Activated CD4-positive, alpha-beta T cell treated with anti-CD3 and anti-CD28 coated beads, Interleukin-2, amount 50 U/mL, for 4 hours (primary cell): ENCODE results near the gene RACGAP1.

ENCODE experiments used
- DNase-seq, 2 experiments: peaks; one replicate each; pipeline ENCODE4 v3.0.0-alpha.2; 2020

RACGAP1 gene

DNA sequence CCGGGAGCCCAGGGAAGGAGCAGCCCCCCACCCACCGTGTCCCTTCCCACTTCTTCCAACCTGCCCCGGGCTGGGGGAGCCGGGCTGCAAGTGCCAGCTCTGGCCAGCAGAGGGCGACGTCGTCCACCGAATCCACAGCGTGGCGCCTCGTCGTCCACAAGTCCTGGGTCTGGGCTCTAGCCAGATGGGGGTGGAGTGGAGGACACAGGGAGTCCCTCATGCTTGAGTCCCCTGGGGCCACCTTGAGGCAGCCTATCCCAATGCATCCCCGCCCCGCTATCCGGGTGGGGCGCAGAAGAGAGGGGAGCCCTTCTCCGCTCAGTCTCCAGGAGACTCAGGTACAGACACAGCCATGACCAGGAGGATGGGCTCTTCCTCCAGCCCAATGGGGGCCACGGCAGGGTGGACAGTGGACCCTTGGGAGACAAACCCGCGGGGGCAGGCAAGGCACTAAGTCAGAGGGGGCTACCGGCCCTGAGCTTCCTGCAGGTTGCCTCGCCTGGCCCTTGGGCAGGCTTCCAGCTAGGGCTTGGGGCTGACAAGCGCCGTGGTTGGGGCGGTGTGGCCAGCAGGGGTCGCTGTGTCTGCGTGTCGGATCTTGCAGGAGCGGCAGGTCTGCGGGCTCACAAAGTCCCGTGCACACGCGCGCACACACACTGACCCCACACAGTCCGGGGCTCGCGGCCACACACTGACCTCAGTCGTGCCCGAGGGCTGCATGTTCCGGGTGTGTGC lies 58.1 kb downstream of the RACGAP1 start:
- DNase-seq = peak; percentile 93 to 95

DNA sequence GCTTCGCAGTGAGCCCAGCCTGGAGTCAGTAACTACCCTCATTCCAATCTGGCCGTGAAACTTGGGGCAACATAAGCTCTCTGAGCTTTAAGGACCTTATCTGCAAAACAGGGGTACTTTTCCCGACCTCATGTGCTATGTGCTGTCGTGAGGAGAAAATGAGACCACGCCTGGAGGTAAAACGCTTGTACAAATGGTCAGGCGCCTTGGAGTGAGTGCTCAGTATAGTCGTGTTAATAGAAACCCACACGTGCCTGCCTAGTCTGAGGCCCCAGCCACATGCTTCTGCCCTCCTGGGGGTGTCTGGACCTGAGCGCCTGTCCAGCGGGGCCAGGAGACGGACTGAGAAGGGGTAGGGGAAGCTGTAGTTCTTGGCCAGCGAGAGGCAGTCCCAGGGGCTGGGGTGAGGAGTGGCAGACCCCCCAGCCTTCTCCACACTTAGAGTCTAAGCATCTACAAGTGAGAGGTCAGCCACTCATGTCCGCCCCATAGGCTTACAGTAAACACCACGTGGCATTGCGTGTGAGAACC lies 58.7 kb downstream of the RACGAP1 start:
- no peak for DNase-seq

DNA sequence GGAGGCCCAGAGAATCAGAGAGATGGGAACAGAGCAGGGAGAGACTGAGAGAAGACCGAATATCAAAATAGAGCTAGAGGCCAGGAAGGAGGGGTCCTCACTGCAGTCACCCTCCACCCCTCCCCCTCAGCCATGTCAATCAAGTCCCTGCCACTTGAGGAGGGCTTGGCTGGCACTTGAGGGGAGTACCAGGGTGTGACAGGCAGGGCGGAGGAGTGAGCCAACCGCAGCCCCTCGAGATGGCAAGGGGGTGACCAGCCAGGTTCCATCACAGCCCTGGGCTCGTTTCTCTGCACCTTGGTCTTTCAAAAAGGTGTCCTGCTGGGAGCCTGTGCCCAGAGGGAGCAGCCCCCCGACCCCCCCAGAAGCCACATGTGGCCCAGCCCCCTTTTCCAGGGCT lies 59.5 kb downstream of the RACGAP1 start:
- DNase-seq = no peak

DNA sequence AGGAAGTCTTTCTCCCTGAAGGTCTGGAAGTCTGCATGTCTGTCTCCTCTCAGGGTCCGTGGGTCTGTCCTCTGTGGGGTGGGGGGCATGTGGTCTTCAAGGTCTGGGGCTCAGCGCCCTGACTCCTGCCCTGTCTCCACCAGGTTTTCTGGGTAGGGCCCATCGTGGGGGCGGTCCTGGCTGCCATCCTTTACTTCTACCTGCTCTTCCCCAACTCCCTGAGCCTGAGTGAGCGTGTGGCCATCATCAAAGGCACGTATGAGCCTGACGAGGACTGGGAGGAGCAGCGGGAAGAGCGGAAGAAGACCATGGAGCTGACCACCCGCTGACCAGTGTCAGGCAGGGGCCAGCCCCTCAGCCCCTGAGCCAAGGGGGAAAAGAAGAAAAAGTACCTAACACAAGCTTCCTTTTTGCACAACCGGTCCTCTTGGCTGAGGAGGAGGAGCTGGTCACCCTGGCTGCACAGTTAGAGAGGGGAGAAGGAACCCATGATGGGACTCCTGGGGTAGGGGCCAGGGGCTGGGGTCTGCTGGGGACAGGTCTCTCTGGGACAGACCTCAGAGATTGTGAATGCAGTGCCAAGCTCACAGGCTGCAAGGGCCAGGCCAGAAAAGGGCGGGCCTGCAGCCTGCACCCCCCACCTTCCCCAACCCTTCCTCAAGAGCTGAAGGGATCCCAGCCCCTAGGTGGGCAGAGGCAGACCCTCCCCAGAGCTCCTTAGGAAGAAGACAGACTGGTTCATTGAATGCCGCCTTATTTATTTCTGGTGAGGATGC lies 60.3 kb downstream of the RACGAP1 start:
- DNase-seq = no peak

DNA sequence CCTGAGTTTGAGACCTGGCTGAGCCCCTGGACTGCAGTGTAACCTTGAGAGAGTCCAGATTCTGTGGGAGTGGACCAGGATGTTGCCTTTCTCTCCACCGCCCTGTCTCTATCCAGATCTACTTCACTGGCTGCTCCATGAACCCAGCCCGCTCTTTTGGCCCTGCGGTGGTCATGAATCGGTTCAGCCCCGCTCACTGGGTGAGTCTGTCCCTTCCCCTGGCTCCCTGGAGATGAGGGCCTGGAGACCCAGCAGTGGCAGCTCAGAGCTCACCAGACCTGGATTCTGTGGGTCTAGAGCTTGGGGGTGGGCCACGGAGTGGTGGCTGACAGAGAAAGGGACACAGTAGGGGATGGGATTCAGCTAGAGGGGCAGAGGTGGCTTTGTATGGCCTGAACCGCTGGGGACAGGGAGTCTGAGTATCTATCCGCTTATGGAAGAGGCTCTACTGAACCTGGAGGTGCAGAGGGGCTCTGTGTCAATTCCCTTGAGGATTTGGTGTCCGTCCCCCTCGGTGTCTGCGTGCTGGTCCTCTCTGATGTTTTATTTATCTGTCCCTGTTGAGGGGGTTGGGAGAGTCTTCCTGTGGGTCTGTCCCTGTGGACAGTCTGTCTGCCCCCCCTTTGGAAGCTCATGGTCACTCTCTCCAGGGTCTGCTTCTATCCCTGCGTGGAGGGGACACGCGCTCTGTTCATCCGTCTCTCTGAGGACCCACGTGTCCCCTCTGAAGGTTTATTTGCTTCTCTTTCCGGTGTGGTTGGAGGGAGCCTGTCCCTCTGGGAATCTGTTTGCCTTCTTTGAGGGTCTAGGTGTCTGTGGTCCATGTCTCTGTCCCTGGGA lies 61.1 kb downstream of the RACGAP1 start:
- DNase-seq = no peak

DNA sequence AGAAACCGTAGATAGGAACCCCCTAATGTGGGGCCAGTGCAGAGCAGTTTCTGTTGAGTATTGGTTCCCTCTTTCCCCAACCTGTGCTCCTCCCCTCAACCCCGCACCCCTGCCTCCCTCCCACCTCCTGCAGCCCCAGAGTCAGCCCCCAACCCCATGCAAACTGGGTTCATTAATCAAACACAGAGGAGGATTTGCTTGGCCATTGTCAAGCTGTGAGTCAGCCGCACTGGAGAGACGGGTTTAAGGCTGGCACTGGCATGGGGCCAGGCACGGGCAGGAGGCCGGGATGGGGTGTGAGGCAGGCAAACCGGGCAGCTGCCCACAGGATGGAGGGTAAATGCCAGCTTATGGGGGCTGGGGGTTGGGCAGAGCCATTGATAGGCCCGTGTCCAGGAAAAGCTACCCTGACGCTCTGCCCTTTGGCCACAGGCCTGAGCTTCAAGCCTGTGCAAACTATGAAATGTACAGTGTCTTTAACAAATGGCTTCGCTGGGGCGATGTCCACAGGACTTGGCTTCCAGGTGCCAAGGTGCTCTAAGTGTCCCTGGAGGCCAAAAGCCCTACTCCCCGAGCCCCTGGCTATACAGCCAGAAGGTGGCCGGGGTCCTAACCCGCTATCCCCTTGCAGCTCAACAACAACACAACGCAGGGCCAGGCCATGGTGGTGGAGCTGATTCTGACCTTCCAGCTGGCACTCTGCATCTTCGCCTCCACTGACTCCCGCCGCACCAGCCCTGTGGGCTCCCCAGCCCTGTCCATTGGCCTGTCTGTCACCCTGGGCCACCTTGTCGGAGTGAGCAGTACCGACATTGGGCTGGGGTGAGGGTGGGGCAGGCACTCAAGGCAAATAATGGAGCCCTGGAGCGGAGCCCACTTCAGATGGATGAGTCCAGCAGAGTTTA lies 62.2 kb downstream of the RACGAP1 start:
- DNase-seq = no peak

DNA sequence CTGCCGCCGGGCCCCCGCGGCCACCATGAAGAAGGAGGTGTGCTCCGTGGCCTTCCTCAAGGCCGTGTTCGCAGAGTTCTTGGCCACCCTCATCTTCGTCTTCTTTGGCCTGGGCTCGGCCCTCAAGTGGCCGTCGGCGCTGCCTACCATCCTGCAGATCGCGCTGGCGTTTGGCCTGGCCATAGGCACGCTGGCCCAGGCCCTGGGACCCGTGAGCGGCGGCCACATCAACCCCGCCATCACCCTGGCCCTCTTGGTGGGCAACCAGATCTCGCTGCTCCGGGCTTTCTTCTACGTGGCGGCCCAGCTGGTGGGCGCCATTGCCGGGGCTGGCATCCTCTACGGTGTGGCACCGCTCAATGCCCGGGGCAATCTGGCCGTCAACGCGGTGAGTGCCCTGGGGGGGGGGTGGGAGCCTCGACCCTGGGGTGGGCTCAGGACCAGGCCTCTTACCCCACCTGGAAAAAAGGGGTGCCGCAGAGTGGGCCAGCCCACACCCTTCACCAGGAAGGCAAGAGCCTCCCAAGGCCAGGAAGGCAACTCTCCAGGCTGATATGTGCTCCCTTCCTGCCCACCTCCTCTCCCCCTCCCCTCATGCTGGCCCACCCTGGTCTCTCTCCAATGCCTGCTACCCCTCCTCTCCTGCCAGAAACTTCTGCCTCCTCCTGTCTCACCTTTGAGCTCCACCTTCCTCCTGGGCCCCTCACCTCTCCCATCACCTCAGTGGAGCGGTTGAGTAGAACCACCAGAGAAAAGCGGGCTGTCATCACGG lies 63.1 kb downstream of the RACGAP1 start:
- no peak for DNase-seq

DNA sequence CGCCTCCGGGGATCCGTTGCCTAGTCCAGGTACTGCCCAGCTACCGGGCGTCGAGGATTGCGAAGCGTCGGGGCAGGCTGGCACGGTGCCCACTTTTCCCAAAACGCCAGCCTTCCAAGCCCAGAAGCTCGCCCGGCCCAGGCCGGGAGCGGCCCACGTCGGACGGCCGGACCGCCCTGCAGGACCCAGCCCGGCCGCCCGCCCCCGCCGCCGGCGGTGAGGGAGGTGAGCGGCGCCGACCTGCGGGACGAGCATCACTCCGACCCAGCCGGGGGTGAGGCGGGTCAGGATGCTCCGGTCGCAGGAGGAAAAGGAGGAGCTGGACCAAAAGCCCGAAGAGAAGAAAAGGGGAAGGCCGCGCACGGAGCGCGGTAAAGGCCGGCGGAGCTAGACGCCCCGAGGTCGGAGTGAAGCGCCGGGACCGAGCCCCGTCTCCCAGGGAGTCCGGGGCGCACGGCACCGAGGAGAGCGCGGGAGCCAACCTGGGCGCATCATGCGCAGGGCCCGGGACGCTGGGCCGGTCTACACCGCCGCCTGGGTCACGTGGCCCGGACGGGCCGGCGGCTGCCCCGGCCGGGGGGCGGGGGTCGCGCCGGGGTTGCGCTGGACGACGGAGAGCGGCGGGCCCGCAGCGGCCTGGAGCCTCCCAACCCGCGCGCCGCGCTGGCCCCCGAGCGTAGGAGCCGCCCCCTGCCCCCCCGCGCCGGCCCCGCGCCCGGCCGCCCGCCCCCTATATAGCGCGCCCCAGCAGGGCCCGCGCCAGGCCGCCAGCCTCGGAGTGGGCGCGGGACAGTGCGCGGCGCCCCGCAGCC lies 64.0 kb downstream of the RACGAP1 start, which contains the start of gene AQP5:
Gene AQP5, plus strand, starts transcription at position 762 of the 812 bp plus-strand sequence. CDS start 146 bp downstream, outside the sequence.
- DNase-seq = no peak

DNA sequence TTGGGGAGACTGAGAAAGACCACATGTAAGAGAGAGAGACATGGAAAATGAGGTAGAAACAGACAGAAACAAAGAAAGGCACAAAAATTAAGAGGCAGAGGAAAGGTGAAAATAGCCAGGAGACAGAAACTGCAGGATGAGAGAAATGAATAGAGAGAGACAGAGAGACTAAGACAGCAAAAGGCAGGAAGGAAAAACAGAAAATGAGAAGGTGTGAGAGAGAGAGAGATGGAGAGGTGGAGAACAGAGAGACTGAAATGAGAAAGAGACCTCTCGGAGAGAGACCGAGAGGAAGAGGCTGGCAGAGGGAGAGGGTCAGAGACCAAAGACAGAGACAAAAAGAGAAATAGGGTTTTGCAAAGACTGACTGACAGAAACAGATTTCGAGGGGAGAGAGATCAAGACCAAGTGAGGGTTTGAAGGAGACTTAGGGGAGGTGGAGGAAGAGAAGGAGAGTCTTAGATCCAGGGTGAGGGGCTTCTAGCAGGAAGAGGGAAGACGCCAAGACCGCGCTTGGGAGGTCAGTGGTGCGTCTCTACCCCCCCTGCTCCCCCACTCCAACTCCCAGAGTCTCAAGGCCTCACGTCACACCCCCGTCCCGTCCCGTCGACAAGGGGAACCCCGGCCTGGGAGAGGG lies 64.7 kb downstream of the RACGAP1 start:
- no peak for DNase-seq

DNA sequence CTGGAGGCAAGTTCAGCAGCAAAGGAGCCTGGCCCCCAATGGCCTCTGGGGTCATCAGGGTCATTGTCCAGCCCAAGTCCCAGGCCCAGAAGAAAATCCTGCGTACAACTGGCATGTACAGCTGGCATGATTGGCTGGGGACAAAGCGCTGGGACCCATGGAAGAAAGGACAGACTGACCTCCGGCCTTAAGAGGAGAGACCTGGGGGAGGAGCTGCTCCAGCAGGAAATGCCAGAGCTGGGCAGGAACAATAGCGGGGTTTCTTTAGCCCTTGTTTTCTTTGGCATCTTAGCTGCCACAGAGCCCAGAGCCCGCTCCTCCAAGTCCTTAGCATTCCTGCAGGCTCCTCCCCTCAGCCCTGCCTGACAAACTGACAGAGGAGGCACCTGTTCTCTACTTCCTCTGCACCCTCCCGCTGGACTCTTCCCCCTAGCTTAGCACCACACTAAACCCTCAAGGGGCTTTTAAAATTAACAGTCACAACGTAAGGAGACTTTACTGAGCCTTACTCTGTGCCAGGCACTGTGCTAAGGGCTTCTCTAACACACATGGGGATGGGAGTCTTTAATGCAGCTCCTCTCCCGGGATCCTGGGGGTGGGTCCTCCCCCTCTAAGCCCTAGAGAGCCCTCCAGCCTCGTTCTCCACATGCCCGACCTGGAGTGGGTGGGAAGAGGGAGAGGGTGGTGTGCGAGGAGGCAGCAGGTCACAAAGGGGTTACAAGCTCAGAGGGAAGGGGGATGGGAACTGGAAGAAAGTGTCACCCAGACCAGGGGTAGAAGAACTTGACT lies 65.4 kb downstream of the RACGAP1 start:
- no peak for DNase-seq

DNA sequence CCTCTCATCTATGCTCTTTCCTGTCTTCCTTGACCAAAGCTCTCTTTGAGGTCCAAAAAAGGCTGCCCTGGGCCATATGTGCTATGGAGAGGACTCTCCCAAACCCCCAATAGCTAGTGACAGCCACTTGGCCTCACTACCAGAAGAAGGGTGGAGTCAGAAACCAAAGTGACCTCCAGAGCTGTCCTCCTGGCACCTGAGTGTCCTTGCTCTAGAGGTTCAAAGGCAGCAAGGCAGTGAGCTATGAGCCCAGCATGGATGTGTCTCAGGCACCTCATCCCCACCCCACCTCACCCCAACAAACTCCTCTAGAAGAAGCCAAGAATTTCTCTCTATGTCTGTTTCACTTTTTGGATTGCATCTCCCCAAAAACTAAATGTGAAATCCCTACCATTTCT lies 67.7 kb downstream of the RACGAP1 start:
- no peak for DNase-seq

DNA sequence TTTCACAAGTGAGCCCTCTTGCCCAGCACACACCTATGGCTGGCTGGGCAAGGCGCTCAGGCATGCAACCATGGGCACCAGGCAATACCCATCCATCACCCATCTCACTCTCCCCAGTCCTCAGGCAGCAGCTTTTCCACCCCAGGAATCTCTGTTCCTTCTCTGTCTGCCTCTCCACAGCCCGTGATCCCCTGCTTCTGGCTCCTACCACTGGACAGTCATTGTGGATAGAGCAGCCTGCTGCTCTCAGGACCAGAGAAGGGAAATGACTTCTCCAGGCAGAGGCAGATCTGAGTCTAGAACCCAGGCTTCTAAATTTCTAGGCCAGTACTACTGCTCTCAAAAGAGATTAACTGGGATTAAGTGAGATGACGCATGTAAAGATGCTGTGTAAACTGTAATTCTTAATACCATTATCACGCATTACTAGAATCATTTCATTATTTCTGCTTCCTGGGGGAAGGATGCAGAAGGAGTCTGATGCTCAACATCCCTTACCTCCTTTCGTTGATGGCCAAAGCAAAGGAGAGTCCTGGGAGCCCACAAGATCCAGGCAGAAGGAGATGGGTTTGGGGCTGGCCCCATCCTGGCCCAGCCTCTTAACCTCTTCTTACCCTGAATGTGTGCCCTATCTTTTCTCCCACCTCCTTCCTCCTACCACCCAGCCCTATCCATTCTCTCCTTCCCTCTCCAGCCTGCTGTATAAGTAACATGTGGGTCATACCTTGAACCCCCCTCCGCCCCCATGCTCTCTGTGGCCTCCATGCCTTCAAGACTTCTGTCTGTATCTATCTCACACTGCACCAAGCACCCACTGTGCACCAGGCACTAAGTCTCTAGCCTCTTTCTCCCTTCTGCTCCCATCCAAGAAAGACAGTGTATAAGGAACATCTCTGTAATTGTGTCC lies 68.4 kb downstream of the RACGAP1 start:
- no peak for DNase-seq

DNA sequence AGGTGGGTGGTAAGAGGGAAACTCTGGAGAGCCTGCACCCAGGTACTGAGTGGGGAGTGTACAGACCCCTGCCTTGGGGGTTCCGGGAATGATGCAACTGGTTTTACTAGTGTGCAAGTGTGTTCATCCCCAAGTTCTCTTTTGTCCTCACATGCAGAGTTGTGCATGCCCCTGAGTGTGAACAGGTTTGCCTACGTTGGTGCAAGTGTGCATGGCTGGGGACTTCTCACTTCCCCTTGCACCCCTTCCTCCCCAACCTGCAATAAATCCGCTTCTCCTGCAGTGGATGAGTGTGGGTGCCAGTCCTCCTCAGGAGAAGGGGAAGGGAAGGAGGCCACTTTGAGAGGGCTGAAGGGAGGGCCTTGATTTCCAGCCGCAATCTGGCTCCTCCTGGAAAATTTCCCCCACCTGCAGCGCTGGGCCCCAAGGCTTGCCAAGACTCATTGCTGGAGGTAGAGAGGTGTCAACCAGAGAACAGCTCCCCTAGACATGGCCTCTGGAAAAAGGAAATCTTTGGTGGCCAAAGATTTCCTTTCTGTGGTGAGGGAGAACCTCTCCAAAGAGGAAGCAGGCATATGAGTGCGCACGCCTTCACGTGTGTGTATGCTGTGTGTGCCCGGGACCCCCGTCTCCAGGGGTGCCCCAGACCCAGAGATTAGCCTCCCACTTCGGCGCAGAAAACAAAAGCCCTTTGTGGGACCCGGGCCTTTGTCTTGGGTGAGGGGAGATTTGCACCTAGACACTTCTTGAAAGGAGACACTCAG lies 69.2 kb downstream of the RACGAP1 start:
- DNase-seq = no peak

DNA sequence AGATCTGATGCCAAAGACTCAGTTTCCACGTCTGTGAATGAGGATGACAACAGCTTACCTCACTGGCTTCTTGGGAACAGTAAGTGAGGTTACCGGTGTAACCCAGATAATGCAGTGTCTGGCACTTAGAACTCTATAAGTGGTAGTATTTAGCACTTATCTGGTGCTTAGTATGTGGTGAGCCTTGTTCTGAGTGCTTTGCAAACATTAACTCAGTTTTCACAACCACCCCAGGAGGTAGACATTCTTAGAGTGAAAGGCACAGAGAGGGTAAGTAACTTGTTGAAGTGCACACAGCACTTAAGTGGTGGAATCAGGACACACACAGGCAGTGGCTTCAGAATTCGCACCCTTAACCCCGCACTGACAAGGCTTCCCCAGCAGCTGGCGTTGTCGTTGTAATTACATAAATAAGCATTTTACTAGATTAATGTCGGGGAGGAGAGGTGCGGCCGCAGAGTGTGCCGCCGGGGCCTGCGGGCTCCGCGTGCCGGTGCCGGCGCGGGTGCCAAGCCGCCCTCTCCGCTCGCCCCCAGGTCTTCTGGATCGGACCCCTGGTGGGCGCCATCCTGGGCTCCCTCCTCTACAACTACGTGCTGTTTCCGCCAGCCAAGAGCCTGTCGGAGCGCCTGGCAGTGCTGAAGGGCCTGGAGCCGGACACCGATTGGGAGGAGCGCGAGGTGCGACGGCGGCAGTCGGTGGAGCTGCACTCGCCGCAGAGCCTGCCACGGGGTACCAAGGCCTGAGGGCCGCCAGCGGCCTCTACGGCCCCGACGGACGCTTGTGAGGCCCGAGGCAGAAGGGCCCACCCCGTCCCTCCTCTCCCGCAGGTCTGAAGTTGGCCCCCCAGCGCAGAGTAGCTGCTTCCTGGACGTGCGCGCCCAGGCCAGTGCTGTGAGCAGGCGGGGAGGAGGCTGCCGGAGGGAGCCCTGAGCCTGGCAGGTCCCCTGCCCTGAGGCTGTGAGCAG lies 70.1 kb downstream of the RACGAP1 start:
- no peak for DNase-seq

DNA sequence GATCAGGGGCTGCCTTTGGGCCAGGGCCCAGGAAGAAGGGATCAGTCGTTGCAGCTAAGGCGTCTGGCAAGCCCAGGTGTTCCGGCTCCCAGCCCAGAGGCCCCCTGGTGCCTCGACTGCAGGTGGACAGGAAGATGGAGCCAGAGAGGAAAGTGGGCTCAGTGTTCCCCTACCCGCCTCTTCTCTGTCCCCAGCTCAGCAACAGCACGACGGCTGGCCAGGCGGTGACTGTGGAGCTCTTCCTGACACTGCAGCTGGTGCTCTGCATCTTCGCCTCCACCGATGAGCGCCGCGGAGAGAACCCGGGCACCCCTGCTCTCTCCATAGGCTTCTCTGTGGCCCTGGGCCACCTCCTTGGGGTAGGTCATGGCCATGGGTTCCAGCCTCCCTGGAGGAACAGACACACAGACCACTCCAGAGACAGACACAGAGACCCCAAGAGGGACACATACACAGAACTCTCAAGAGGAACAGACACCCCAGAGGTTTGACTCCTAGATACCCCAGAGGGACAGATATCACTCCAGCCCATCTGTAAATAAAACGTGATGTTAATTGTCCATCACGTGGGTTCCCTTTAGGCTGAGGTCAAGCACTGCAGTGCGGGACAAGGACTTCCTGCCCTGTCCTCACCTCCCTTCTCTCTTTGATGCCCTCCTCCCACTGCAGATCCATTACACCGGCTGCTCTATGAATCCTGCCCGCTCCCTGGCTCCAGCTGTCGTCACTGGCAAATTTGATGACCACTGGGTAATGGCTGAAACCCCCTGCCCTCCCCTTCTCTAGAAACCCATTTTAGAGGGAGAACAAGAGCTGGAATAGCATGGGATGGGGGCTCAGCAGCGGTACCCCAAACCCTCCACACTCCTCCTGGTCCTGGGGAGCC lies 71.1 kb downstream of the RACGAP1 start:
- no peak for DNase-seq
